Myocyte (in vitro differentiated cells): ENCODE measurements around the gene CNGB1. TPM values are rescaled to one million over a fixed set of nuclear protein-coding genes. Genes with fewer than 3 reads are reported as not detected.
"Not testable (repeated sequence)": the region's sequence is repeated elsewhere in the genome, so short reads cannot be mapped to it uniquely, and the experiment has no call there.

Experiments used
- DNase-seq: peaks from one replicate; pipeline ENCODE4 v3.0.0-alpha.2; 2012; ENCODE audit warnings: low read depth
- total RNA-seq: library from RNA; depleted of rRNA; stranded (reverse); fragments of >200 nt; gene quantifications from 2 replicates; pipeline ENCODE4 v1.2.3, GENCODE V29; 2014

Gene CNGB1
- total RNA-seq, 1 donor from 2014 or later = not detected

- DNase-seq = no peak
Observed at GRCh38 chr16:57956270-57956808, 14.6 kb downstream of the CNGB1 start.

- DNase-seq = peak; percentile 24
Observed at GRCh38 chr16:57955572-57956188, 15.2 kb downstream of the CNGB1 start.

- DNase-seq = no peak
Observed at GRCh38 chr16:57953857-57954256, 17.1 kb downstream of the CNGB1 start.

GRCh38 chr16:57952909-57953308, 18.0 kb downstream of the CNGB1 start:
- DNase-seq = no peak

GRCh38 chr16:57951204-57951960, 19.5 kb downstream of the CNGB1 start:
- no peak for DNase-seq

GRCh38 chr16:57950382-57950781, 20.5 kb downstream of the CNGB1 start:
- DNase-seq = no peak

GRCh38 chr16:57949595-57950238, 21.2 kb downstream of the CNGB1 start:
- DNase-seq = no peak

GRCh38 chr16:57949013-57949412, 21.9 kb downstream of the CNGB1 start:
- no peak for DNase-seq

- DNase-seq = no peak
Observed at GRCh38 chr16:57948027-57948426, 22.9 kb downstream of the CNGB1 start.

- DNase-seq = no peak
Observed at GRCh38 chr16:57947261-57947660, 23.7 kb downstream of the CNGB1 start.

- DNase-seq = no peak
Observed at GRCh38 chr16:57946181-57946801, 24.6 kb downstream of the CNGB1 start.

- DNase-seq = no peak
Observed at GRCh38 chr16:57945740-57946138, 25.2 kb downstream of the CNGB1 start.

- DNase-seq = no peak
Observed at GRCh38 chr16:57944970-57945739, 25.8 kb downstream of the CNGB1 start.

GRCh38 chr16:57943381-57943780, 27.5 kb downstream of the CNGB1 start:
- DNase-seq = not testable (repeated sequence)

GRCh38 chr16:57941901-57942300, 29.0 kb downstream of the CNGB1 start:
- DNase-seq = not testable (repeated sequence)

GRCh38 chr16:57941016-57941664, 29.8 kb downstream of the CNGB1 start:
- DNase-seq = peak; percentile 24

GRCh38 chr16:57940382-57940966, 30.5 kb downstream of the CNGB1 start:
- no peak for DNase-seq

- no peak for DNase-seq
Observed at GRCh38 chr16:57939872-57940224, 31.1 kb downstream of the CNGB1 start.

GRCh38 chr16:57938936-57939871, 31.7 kb downstream of the CNGB1 start:
- DNase-seq = peak; percentile 11
